HG03558 (cell line): ENCODE data around the gene CCDC167.
A peak's percentile ranks its signal among the peaks of the same experiment; 100 is the strongest.

Experiments used
- ATAC-seq: cut with Tn5 transposase; IDR thresholded peaks from one replicate; pipeline ENCODE4 v1.9.1; 2021; ENCODE audit warnings: moderate number of reproducible peaks; ENCODE audit not compliant: unreplicated experiment; ENCODE audit errors: extremely low read depth

CCDC167 gene

GRCh38 chr6:37499433-37500293 lies at the start of gene CCDC167:
TSS of gene CCDC167 (minus strand) at chr6:37499893. CDS start at chr6:37499863, 30 bp downstream.
- peak; percentile 53 for ATAC-seq

- ATAC-seq = no peak
Measured at GRCh38 chr6:37549154-37549553, 49.5 kb upstream of the CCDC167 start.

- no peak for ATAC-seq
Measured at GRCh38 chr6:37548067-37548674, 48.5 kb upstream of the CCDC167 start.

GRCh38 chr6:37547564-37548061 lies 47.9 kb upstream of the CCDC167 start:
- no peak for ATAC-seq

- ATAC-seq = no peak
Measured at GRCh38 chr6:37546141-37546871, 46.6 kb upstream of the CCDC167 start.

- ATAC-seq = no peak
Measured at GRCh38 chr6:37544530-37544929, 44.8 kb upstream of the CCDC167 start.

- ATAC-seq = no peak
Measured at GRCh38 chr6:37543361-37543760, 43.7 kb upstream of the CCDC167 start.

GRCh38 chr6:37541346-37541745 lies 41.7 kb upstream of the CCDC167 start:
- no peak for ATAC-seq

- ATAC-seq = no peak
Measured at GRCh38 chr6:37540390-37540789, 40.7 kb upstream of the CCDC167 start.

- ATAC-seq = no peak
Measured at GRCh38 chr6:37540029-37540352, 40.3 kb upstream of the CCDC167 start.

GRCh38 chr6:37539171-37540028 lies 39.7 kb upstream of the CCDC167 start:
- ATAC-seq = no peak

- no peak for ATAC-seq
Measured at GRCh38 chr6:37538107-37538506, 38.4 kb upstream of the CCDC167 start.

- no peak for ATAC-seq
Measured at GRCh38 chr6:37537548-37537947, 37.9 kb upstream of the CCDC167 start.

GRCh38 chr6:37536491-37537190 lies 36.9 kb upstream of the CCDC167 start:
- no peak for ATAC-seq

GRCh38 chr6:37535759-37536490 lies 36.2 kb upstream of the CCDC167 start:
- no peak for ATAC-seq

- no peak for ATAC-seq
Measured at GRCh38 chr6:37535428-37535758, 35.7 kb upstream of the CCDC167 start.

GRCh38 chr6:37534893-37535292 lies 35.2 kb upstream of the CCDC167 start:
- ATAC-seq = no peak

GRCh38 chr6:37532122-37532521 lies 32.4 kb upstream of the CCDC167 start:
- ATAC-seq = no peak

- ATAC-seq = no peak
Measured at GRCh38 chr6:37531437-37532036, 31.8 kb upstream of the CCDC167 start.
